A549 treated with DMSO at 1 μM for 4 hours (cell line): ENCODE measurements around the gene PPP1R3E. TPM values are rescaled to one million over a fixed set of nuclear protein-coding genes. Genes with fewer than 3 reads are reported as not detected.

Source experiments
- total RNA-seq: library from RNA; stranded (reverse); fragments of 200-300 nt; extraction: Qiagen RNA extraction; gene quantifications from 5 replicates; pipeline ENCODE4 v1.2.3, GENCODE V29; 2022; ENCODE audit warnings: low read depth

Gene PPP1R3E, protein sequence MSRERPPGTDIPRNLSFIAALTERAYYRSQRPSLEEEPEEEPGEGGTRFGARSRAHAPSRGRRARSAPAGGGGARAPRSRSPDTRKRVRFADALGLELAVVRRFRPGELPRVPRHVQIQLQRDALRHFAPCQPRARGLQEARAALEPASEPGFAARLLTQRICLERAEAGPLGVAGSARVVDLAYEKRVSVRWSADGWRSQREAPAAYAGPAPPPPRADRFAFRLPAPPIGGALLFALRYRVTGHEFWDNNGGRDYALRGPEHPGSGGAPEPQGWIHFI
- 3.3 to 5.4 TPM (median 4.4 TPM) in 5 replicates for total RNA-seq

DNA sequence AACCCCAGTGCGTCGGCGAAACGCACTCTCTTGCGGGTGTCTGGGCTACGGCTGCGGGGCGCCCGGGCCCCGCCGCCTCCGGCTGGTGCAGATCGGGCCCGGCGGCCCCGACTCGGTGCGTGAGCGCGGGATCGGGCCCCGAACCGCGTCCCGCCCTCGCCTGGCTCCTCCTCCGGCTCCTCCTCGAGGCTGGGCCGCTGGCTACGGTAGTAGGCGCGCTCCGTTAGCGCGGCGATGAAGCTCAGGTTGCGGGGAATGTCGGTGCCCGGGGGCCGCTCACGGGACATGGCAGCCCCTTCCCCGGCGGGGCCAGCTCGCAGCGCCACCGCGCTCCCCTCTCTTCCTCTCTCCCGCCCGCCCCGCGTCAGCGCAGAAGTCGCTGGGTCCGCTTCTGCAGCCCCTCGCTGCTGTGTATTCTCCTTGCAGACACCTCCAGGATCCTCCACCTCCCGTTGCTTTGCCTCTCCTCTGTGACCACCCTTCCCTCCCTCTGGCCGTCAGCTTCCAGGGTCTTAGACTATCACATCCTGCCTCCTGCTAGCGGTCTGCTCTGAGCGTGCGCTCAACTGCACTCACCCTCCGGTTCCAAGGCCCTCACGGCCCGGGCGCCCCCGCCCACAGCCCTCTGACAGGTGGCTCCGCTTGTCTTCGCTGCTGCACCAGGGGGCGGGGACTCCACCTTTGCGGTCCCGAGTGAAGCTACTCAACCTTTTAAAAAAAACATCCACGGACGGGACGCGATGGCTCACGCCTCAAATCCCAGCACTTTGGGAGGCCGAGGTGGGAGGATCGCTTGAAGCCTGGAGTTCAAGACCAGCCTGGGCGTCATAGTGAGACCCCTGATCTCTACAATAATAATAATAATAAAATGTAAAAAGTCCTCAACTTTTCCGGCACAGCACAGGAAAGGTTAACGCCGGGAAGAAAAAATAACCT lies at the start of gene PPP1R3E:
PPP1R3E (minus strand) TSS at position 570 of the 936 bp plus-strand sequence; CDS start at position 287, 283 bp downstream.

DNA sequence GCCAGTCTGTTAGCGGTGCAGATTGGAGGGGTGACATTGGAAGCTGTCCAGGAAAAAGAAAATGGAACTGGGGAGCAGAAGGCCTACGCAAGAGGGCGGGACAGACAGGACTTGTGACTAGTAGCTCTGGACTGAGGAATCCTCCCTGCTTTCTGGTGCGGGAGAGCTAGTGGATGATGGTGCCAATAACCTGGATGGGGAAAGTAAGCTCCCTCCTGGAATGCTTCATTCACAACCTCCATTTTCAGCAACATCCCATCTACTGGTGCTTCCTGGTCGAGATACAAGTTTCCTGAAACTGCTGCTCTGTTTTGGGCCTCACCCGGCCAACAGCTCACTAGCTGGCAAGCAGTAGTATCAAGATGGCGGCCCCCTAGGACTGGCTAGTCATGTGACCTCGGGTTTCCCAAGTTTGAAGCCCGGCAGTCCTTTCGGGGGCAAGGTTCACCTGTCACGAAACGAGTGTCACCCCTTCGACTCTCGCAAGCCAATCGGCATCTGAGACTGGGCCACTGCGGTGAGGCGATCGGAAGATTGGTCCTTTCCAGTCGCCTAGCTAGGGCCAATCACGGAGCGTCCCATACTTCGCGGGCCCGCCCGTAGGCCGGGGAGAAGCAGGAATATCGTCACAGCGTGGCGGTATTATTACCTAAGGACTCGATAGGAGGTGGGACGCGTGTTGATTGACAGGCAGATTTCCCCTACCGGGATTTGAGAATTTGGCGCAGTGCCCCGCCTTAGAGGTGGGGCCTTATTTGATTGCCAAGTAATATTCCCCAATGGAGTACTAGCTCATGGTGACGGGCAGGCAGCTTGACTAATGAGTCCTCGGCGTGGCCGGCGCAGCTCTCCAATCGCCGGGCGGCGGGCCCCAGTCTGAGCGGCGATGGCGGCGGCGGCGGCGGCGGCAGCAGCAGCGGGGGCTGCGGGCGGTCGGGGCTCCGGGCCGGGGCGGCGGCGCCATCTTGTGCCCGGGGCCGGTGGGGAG lies 18.2 kb upstream of the PPP1R3E start, which contains the start of gene PABPN1:
PABPN1 (plus strand) TSS at position 874 of the 988 bp plus-strand sequence; CDS start at position 887, 13 bp downstream.

DNA sequence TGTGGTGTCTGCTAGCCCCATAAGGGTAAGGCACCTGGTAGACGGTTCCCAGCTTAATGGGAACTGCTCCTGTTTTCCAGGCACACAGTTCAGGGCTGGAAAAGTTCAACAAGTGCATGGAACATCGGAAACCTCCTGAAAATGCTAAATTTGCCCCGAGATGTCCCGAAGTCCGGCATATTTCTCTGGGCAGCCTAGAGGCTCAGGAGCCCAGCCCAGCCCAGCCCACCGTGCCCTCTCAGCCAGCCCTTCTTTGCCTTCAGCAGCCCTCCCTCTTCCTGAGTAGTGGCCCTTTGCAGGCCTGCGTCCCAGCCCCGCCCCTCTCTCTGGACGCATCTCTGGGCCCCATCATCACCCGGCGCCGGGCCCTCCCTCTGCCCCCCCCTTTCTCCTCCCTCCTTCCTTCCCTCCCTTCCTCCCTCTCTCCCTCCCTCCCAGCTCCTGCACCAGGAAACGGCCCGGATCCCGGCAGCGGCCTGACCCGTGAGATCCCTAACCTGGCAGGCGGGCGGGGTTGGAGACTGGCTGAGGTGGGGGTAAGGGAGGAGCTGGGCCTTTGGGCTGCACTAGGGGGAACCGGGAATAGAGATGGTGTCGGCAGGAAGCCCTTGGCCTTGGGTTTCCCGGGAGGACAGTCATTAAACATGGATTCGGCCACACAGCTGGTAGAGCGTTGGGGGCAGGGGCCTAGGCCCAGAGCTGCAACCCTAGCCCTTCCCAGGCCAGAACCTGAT lies 3.9 kb upstream of the PPP1R3E start, which contains the start of gene BCL2L2:
BCL2L2 (plus strand) TSS at position 422 of the 734 bp plus-strand sequence. CDS start 935 bp downstream, outside the sequence.

DNA sequence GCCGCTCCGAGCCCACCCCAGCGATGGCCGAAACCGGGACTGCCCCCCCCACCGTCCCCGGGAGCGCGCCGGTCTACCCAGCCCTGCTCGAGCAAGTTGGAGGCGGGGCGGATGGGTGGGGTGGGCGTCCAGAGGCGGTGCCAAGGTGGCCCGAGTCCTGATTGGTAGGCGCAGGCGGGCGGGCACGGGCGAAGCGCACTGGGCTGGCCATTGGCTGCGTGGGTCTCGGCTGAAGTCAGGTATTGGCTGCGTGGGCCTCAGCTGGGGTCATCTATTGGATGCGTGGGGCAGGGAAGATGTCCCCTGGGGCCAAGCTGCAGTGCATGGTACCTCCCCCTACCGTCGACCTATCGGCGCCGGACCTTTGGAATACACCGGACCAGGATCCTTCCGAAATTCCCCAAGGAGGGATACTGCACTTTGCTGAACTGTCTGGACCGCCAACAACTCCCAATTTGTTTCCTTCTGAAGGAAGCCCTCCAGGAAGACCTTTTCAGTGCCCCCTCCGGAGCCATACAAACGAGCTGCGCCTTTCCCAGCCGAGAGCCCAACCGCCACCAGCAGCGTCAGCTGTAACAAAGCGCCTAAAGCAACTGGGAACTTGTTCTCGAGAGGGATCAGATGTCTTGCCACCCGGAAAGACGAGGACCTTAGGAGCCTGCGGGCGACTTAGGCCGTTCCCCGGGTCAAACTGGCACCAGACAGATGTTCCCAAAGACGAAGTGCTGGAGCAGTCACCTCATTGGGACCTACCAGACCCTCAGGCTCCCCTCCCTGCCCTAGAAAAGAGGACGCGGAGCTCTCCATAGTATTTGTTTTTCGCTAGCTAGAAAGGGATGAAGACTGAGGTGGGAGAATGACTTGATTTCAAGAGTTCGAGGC lies 16.4 kb downstream of the PPP1R3E start, which contains the start of gene HOMEZ:
HOMEZ (minus strand) TSS at position 113 of the 882 bp plus-strand sequence. CDS start 180 bp downstream, outside the sequence.

Other genes with a start within 250 kb of the PPP1R3E start
- 3.4 to 6.1 TPM (median 4.9 TPM) in 5 replicates for gene CDH24, start 245.3 kb downstream of the PPP1R3E start, total RNA-seq
- gene ACIN1, start 207.7 kb downstream of the PPP1R3E start, total RNA-seq: 109 to 121 TPM (median 111 TPM) in 5 replicates
- 77.8 to 107 TPM (median 105 TPM) in 5 replicates for gene C14orf119, start 207.4 kb downstream of the PPP1R3E start, total RNA-seq
- gene CIROP, start 197.9 kb downstream of the PPP1R3E start, total RNA-seq: not detected in 5 replicates
- gene CEBPE, start 183.6 kb downstream of the PPP1R3E start, total RNA-seq: 0.05 to 0.06 TPM in 2 of 5 replicates, not detected in the others
- 0.25 to 0.69 TPM (median 0.34 TPM) in 5 replicates for gene SLC7A8, start 119.2 kb downstream of the PPP1R3E start, total RNA-seq
- not detected in 5 replicates for gene RNF212B, start 64.9 kb downstream of the PPP1R3E start, total RNA-seq
- 6.6 to 9.4 TPM (median 8.4 TPM) in 5 replicates for gene HOMEZ, start 16.7 kb downstream of the PPP1R3E start, total RNA-seq
- 19.4 to 23.1 TPM (median 21.3 TPM) in 5 replicates for gene BCL2L2, start 4.0 kb upstream of the PPP1R3E start, total RNA-seq
- 140 to 168 TPM (median 158 TPM) in 5 replicates for gene PABPN1, start 18.6 kb upstream of the PPP1R3E start, total RNA-seq
- 5.8 to 7.9 TPM (median 6.6 TPM) in 5 replicates for gene SLC22A17, start 50.0 kb upstream of the PPP1R3E start, total RNA-seq
- not detected in 5 replicates for gene EFS, start 62.3 kb upstream of the PPP1R3E start, total RNA-seq
- not detected in 5 replicates for gene IL25, start 70.0 kb upstream of the PPP1R3E start, total RNA-seq
- gene CMTM5, start 74.2 kb upstream of the PPP1R3E start, total RNA-seq: not detected in 5 replicates
- gene MYH6, start 105.4 kb upstream of the PPP1R3E start, total RNA-seq: not detected in 5 replicates
- not detected in 5 replicates for gene MYH7, start 132.8 kb upstream of the PPP1R3E start, total RNA-seq
- 64.5 to 68.9 TPM (median 66.7 TPM) in 5 replicates for gene NGDN, start 166.8 kb upstream of the PPP1R3E start, total RNA-seq
- gene ZFHX2, start 248.9 kb upstream of the PPP1R3E start, total RNA-seq: 0.36 to 1.7 TPM (median 1.5 TPM) in 5 replicates